Skeletal muscle cell (primary cell): ENCODE data around the gene TFDP1.

Experiments used
- DNase-seq: peaks from one replicate; pipeline ENCODE4 v3.0.0-alpha.2; 2010; ENCODE audit warnings: low read depth
- H3K4me3 ChIP-seq: 2 replicates; pipeline ENCODE4 v1.5.1; 2011; ENCODE audit warnings: low read depth, mild to moderate bottlenecking, control low read depth, low read length, moderate library complexity

The TFDP1 gene

DNA sequence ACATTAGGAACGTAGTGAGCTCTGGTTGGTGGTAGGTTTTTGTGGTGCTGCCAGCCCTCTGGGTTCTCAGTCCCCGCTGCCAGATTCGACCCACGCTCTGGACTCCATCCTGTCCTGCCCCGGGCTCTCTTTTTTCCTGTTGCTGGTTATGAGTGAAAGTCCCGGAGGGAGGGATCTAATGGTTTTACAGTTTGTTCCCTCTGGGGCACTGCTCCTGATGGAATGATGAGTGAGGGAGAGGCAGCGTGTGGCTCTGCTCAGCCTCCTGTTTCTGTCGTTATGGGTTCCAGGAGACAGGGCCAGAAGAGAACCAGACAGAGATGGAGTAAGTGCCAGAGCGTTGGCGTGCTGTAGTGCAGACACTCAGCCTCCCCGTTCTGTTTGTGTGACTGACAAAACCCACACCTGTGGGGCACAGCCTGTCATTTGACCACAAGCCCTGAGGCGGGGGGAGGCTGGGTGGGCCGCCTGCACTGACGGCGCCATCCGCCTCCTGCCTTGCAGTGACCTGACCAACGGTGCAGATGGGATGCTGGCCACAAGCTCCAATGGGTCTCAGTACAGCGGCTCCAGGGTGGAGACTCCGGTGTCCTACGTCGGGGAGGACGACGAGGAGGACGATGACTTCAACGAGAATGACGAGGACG is 55.2 kb downstream of the TFDP1 start:
- no peak overlapping the region for H3K4me3 ChIP-seq
- no peak for DNase-seq

DNA sequence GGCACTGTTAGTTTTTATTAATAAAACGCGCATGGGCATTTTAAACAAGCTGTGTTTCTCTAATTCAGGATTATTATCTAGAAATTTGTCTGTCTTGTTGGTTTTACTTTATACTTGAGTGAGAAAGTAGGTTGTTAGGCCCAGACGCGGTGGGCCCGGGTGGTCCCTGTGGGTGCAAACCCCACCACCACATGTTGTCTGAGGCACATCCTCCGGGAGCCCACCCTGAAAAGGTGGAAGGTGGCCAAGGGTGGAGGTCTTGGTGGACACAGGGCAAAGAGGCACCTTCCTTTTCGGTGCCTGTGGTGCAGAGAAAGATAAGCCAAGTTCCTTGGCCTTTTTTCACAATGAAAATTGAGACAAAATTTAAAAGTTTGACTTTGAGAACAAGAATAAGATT is 56.9 kb downstream of the TFDP1 start:
- H3K4me3 ChIP-seq, result no peak overlapping the region
- DNase-seq, result no peak

DNA sequence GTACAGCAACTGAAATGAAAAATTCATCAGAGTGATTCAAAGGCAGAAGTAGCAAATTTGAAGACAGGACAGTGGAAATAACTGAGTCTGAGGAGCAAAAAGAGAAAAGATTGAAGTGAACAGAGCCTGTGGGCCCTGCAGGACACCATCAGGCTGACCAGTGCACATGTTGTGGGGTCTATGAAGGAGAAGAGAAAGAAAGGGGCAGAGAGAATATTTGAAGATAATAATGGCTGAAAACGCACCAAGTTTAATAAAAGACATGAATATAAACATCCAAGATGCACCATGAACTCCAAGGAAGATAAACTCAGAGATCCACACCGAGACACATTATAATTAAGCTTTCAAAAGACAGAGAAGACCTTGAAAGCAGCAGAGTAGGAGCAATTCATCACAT is 58.0 kb downstream of the TFDP1 start:
- no peak for DNase-seq
- no peak overlapping the region for H3K4me3 ChIP-seq

DNA sequence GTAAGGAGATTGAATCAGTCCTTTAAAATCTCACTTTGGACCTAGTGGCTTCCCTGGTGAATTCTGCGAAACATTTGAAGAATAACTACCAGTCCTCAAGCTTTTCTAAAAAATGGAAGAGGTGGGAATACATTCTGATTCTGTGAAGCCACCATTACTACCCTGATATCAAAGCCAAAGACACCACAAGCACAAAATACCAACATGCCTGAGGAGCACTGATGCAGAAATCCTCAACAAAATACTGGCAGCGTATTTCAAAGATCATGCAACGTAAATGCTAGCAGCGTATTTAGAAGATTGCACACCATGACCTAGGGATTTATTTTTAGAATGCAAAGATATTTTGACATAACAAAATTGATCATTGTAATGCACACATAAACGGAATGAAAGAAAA is 59.0 kb downstream of the TFDP1 start:
- no peak overlapping the region for H3K4me3 ChIP-seq
- DNase-seq, result no peak

DNA sequence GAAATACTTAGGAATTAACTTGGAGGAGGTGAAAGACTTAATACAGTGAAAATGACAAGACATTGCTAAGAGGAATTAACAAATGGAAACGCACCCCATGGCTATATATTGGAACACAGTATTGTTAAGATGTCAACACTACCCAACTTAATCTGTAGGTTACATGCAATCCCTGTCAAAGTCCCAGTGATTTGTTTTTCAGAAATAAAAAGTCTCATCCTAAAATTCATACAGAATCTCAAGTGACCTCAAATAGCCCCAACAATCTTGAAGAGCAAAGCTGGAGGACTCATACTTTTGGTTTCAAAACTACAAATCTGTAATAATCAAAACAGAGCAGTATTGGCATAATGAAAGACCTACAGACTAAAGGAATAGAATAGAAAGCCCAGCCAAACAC is 60.2 kb downstream of the TFDP1 start:
- no peak overlapping the region for H3K4me3 ChIP-seq
- no peak for DNase-seq

DNA sequence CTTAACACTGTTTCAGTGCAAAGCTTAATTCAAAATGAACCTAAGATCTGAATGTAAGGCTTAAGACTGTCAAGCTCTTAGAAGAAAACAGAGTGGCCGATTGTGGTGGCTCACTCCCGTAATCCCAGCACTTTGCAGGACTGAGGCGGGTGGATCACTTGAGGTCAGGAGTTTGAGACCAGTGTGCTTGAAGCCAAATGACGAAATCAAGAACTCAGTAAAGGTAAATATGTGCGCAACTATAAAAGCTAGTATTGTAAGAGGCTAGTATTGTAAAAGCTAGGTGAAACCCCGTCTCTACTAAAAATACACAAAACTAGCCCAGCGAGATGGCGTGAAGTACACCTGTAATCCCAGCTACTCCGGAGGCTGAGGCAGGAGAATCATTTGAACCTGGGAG is 60.8 kb downstream of the TFDP1 start:
- no peak overlapping the region for H3K4me3 ChIP-seq
- DNase-seq, result no peak

DNA sequence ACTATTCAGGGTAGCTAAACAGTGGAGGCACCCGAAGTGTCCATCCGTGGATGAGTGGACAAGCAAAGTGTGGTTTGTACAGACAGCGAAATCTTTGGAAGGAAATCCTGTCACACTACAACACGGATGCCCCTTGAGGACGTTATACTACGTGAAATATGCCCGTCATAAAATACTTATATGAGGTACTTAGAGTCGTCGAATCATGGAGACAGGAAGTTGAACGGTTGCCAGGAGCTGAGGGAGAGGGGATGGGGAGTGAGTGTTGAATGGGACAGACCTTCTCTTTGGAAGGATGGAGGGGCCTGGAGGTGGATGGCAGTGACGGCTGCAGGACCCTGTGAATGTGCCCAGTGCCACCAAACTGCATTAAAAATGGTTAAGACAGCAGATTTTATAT is 61.8 kb downstream of the TFDP1 start:
- no peak for DNase-seq
- no peak overlapping the region for H3K4me3 ChIP-seq

DNA sequence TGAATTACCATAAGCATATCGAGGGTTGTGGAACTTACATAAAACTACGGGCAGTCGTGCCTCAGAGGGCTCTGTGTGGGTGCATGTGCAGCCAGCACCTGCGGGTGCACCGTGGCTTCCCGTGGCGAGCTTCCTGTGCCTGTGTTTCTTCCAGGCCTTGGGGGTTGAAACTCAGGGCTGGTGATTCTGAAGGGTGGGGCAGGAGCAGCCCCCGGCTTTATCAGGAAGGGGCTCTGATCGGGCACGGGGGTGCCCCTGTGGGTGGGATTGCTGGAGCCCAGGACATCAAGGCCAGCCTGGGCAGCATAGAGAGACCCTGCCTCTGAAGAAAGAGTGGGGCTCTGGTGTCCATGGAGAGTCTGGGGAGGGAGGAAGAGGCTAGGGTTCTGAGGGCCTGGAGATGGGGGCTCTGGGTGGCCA is 62.4 kb downstream of the TFDP1 start:
- H3K4me3 ChIP-seq, result no peak overlapping the region
- DNase-seq, result no peak

DNA sequence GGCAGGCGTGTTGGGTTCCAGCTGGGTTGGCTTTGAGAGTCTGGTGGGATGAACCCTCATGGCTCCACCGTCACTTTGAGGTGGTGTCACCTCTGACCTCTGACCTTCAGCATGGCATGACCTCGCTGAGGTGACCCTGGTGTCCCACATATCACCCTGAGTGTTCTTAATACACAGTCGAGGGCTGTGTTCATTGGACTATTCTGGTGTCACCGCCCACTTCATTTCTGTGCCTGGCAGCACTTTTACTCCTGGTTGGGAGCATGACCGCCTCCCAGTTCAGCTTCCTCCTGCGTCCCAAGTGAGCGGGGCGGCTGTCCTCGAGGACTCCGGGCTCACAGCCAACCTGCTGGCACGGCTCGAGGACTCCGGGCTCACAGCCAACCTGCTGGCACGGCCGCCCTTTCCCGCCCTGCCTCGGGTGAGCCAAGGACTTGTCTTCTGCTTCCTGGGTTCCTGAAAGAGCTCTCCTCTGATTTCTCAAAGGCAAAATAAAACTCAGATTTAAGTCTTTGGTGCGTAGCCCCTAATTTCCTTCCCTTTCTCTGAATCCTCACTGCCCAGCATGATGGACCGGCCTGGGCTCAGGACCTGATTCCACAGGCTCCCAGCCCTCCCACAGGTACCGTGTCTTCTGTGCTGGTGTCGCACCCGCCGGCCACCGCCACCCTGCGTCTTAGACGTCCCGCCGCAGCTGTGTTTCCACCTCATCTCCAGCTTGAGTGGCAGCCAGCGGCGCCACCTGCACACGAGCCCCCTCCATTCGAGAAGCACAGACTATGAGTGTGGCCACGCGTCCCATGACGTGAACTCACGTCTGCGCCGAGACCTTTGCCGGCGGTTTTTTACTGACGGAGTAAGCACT is 63.0 kb downstream of the TFDP1 start:
- no peak for DNase-seq
- H3K4me3 ChIP-seq, result no peak overlapping the region

DNA sequence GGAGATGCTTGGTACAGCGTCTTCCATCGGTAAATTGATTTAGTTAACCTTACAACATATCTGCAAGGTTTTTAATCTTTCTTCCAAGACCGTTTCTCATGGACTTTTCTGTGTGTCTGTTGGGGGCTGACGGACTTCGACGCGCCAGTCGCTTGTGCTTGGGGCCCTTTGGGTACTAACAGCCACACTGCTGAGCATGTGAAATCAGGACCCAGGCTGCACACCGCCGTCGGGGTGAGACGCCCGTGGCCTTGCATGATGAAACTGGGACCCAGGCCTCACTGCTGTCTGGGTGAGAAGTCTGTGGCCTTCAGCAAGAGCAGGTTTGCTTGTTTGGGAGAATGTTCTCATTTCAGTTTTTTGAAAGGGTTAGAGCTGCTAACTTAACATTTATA is 63.7 kb downstream of the TFDP1 start:
- DNase-seq, result no peak

DNA sequence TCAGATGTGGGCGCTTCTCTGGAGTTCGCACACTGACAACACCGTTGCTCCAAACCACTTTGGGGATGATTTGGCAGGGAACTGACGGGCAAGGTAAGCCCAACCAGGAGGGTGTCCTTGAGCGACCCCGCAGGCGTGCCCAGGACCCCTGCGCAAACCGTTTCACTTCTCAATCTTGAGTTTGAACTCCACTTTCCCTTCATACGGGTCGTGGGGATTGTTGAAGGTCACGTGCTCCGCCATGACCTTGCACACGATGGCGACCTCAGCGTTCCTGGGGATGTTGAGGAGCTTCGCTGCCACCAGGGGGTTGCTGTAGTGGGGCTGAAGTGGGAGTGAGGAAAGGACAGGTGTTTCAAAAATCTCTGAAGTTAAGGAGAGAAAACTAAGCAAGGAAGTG is 64.7 kb downstream of the TFDP1 start:
- no peak overlapping the region for H3K4me3 ChIP-seq
- DNase-seq, result no peak

More for the DNA sequence above, 63.7 kb downstream of the TFDP1 start:
- no peak overlapping the region for H3K4me3 ChIP-seq

DNA sequence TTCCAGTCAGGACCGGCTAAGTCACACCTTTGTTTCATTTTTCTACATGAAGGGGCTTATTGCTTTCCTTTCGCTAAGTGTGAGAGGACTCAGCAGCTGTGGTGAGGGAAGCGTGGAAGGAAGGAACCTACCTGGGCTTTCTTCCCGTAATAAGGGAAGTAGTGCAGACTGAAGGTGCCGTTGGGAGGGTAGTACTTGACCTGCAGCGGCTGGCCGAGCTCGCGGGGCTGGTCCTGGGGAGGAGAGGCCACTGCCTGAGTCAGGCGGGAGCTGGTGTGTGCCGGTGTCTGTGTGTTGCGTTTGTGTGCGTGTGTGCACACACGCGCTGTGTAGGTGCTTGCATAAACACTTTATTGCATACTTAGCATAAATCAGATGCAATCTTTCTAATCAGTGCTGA is 65.7 kb downstream of the TFDP1 start:
- no peak for DNase-seq
- no peak overlapping the region for H3K4me3 ChIP-seq

DNA sequence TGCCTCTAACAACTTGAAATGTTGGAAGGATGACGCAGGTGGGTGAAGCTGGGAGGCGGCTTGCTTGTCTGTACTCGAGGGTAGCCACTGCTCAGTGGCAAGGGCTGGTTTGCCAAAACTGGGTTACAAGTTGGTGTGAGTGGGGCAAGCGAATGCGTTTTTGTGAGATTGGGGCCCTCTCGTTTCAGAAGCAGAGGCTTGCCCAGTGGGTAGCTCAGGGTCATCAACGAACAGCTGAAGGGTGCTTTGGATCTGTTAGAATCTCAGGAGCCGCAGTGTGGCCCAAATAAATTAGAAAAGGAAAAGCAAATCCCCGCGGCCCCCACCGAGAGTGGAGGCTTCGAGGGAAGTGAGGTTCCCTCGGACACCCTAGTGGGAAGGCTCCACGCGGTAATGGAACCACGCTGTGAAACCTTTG is 66.2 kb downstream of the TFDP1 start:
- DNase-seq, result no peak

DNA sequence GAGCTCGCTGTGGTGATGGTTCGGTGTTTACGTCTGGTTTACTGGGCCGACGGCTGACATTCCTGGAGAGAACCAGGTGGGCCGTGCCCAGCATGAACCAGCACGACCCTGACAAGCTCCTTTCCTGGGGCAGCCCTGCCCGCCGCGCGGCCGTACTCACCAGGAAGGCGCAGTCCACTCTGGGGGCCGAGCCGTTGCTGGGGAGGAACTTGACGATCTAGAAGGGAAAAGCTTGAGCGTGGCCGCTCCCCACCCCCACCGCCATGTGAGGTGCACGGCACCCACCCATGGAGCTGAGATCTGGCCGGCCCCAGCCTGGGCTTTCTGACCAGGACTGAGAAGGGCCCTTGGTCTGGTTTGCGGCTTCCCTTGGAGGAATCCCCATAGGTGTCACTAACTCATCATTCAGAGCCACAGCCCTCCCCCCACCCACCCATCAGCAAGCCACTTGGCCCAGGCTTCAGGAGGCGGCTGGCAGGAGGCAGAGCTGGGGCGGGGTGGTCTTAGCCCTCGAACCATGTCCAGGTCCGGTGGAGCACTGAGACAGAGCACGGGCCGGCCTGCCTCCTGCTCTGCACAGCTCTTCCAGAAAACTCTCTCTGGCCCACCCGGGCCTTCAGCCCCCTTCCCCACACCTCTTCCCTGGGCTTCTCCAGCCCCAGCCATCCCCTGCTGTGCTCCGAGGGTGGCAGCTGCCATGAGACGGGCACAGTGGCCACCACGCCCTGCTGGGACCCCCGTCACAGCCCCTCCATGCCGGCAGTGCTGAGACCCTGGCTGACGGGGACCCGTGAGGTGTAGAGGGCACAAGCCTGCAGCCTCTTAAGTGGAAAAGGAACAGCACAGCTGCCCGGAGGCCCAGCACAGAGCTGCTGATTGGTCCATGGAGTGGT is 67.2 kb downstream of the TFDP1 start:
- no peak for DNase-seq
- H3K4me3 ChIP-seq, result no peak overlapping the region

More for the DNA sequence above, 66.2 kb downstream of the TFDP1 start:
- H3K4me3 ChIP-seq, result no peak overlapping the region

DNA sequence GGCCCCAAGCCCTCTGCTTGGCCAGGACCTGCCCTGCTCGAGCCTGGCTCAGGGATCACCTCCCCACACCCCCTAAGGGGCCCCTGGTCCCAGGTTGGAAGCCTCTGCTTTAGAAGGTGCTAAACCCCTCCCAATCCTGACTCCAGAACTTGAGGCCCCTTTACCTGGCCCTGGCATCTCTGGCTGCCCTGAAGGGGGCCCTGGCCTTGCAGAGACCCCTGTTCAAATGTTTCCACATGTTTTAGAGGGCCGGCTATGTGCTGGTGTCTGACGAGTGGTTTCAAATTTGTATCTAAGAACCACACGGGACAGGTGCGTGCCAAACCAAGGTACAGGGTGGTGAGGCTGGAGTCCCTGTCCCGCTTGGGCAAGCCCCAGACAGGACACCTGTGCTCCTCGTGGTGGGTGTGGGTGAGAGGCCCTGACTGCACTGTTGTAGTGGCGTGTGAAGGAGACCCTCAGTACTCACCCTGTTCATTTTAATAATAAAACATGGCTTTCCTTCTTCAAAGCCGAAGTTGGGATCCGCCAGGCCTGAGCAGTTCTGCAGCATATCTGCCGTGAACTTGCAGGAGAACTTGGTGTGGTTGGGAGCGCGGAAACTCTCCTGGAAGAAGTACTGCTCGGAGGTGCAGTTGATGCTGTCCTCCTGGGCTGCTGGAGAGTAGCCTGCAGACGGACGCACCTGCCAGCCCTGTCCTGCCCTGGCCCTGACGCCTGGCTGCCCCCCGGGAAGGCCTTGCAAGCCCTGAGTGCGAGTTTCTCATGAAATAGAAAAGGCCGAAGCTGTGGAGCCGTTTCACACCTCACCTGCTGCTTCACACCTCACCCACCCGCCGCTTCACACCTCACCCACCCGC is 68.1 kb downstream of the TFDP1 start:
- no peak overlapping the region for H3K4me3 ChIP-seq
- no peak for DNase-seq

DNA sequence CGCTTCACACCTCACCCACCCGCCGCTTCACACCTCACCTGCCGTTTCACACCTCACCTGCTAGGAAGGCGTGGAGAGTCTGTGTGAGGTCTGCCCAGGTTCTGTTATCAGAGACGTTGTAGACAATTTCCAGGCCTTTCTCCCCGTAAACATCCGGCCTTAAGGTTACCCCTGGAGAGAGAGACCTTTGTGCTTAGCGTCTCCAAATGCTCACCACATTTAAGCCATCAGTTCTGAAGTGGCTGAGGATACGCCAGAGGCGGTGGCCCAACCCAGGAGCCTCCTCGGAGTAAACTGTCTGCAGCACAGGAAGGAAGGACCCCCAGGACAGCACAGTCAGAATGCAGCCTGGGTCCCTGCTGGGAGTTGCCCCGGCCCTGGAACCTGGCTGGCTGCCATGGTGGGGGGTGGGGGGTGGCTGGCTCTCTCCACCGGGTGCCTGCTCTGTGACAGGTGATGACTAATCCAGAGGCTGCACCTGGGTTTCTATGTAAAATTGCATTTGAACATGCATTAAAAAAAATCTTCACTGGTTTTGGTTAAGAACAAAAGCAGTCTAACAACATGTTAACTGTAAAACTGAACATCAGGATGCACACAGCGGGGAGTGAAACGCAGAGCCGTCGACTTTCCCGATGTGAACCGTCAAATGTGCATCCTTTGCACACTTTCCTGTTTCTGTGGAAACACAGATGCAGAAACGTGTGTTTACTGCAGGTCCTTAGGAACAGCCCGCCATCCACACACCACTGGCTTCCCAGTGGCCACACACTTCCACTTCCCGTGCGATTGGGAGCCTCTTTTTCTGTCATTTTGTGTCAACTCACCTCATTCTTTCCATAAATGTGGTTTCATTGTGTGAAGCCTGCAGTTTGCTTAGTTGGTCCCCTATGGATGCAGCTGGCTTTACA is 69.0 kb downstream of the TFDP1 start:
- no peak for DNase-seq
- no peak overlapping the region for H3K4me3 ChIP-seq

DNA sequence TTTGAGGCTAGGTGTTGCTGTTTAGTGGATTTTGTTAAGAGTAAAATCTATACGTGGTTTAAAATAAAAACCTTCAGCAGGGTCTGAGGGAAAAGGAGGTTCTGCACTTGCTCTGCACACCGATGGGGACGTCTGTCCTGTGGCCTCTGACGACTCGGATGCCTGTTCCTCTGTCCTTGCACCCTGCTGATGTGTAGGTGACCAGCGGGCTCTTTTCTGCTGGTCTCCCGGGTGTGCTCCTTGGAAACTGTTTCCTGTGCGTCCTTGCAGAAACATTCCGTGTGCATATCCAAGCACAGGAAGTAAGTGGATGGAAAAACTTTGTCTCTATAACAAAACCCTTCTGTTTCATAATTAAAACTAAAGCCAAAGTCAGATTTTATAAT is 69.6 kb downstream of the TFDP1 start:
- no peak for DNase-seq
- H3K4me3 ChIP-seq, result no peak overlapping the region

DNA sequence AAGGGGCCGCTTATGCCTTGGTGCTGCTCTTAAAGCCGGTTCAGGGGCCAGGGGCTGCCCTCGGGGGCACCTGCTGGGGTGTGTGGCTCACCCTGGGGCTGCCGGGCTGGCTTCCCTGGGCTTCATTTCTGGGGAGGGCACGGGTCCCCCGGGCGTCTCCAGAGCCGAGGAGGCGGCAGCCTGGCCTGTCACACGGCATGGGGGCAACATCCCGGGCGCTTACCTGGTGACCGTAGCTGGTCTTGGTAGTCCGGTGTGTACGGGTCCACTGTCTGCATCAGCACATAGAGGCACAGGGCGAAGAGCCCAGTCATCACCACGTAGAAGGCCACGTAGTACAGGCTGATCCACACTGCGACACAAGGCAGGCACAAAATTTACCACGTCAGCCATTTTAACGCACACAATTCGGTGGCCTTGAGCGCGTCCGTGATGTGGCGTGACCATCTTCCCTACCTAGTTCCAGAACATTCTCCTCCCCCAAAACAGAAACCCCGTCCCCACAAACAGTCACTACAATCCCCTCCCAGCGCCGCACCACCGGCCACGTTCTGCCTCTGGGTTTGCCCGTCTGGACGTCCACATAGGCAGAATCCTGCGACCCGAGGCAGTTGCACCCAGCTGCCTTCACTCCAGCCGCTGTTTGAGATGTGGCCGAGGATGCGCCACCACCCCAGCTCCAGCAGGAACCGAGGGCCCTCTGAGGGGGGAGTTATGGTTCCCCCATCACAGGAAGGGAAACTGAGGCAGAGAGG is 70.2 kb downstream of the TFDP1 start:
- no peak overlapping the region for H3K4me3 ChIP-seq
- no peak for DNase-seq
